Psoas muscle (tissue), 8 donors: ENCODE results near the gene GAS6. TPM values are rescaled to one million over a fixed set of nuclear protein-coding genes. Genes with fewer than 3 reads are reported as not detected.

Source experiments
- ATAC-seq, 4 donors: fragments of 200-7000 bp; cut with Tn5 transposase; one replicate each; pipeline ENCODE4 v1.9.1; 2020; ENCODE audit warnings: moderate library complexity in 3 of 4, mild to moderate bottlenecking in 2 of 4
- DNase-seq, 2 donors: peaks; one replicate each; pipeline ENCODE4 v3.0.0-alpha.2; 2020
- H3K27ac ChIP-seq: fragments of 200-600 bp; one replicate; pipeline ENCODE4 v1.8.0; 2022
- H3K27me3 ChIP-seq, 3 donors: fragments of 200-600 bp in 1 of 3; one replicate each; pipeline versions ENCODE4 v1.6.1 to v1.8.0; 2013 to 2022; ENCODE audit warnings: low read length in 2 of 3, mild to moderate bottlenecking in 2 of 3, moderate library complexity in 1 of 3; ENCODE audit not compliant: insufficient read depth in 3 of 3
- H3K36me3 ChIP-seq, 2 donors: fragments of 200-600 bp in 1 of 2; one replicate each; pipeline versions ENCODE4 v1.6.1 to v1.8.0; 2013 to 2022; ENCODE audit warnings: low read depth in 1 of 2, mild to moderate bottlenecking in 1 of 2, moderate library complexity in 1 of 2; ENCODE audit not compliant: insufficient read depth in 1 of 2
- H3K4me1 ChIP-seq: fragments of 200-600 bp; one replicate; pipeline ENCODE4 v1.8.0; 2022
- H3K4me3 ChIP-seq: fragments of 200-600 bp; one replicate; pipeline ENCODE4 v1.8.0; 2022; ENCODE audit warnings: mild to moderate bottlenecking
- H3K9me3 ChIP-seq: fragments of 200-600 bp; one replicate; pipeline ENCODE4 v1.8.0; 2022
- CTCF ChIP-seq: fragments of 200-600 bp; IDR thresholded peaks from one replicate; pipeline ENCODE4 v1.8.0; 2022; ENCODE audit warnings: antibody characterized with exemption
- WGBS, 3 donors: extraction: QIAGEN DNeasy Blood & Tissue Kit; methylation state at CpG; one replicate each; pipeline versions ENCODE4 v1.1.6 to v1.1.7; 2013; 5-methylcytosine and 5-hydroxymethylcytosine counted together
- intact Hi-C, 2 donors: fragments of 100-400 bp; cut with DNase I; formaldehyde crosslinking; loops; one replicate each; pipeline versions ENCODE4 v1.11.0 to v1.14.2; 2022
- polyA plus RNA-seq, 3 donors: library from polyadenylated mRNA; stranded (reverse); fragments of 200-250 nt; gene quantifications; one replicate each; pipeline ENCODE4 v1.2.3, GENCODE V29; 2013
- total RNA-seq, 4 donors: library from RNA; stranded (reverse); fragmentation: NEBNext Ultra II Directional in 2 of 4; extraction: Animal tissue kit (Norgen Biotek cat#: 25700) in 2 of 4; gene quantifications; one replicate each; pipeline versions ENCODE4 v1.2.1 to v1.2.4, GENCODE V29; 2021 to 2023
- donor health status: healthy with polysubstance abuse.
- donor health status: DM: no; HTN: no; CAD: no; lungs with moderate emphysema.
- donor health status: Bipolar disorder and iron deficiency.
- donor health status: healthy.
- donor health status: DM: yes; HTN: yes; CAD: no.
- donor health status: DM: no; HTN: no; CAD: no.
- donor health status: DM: no; HTN: no; CAD: no.
- donor health status: DM: yes; HTN: yes; CAD: no.

Gene GAS6
- total and polyA plus RNA-seq, 7 donors: 51.6 to 103 (median 65.8) TPM

- TF ChIP-seq CTCF: no peak
- H3K4me1 ChIP-seq: no peaks in the 10 kb centered on the region
- ATAC-seq (no peak), DNase-seq (no peak)
- H3K4me3 ChIP-seq: no peak overlapping the region
- no peak overlapping the region for H3K27ac ChIP-seq
- H3K36me3 ChIP-seq: no peaks in the 10 kb centered on the region
- no peaks in the 10 kb centered on the region for H3K9me3 ChIP-seq
- intact Hi-C loops: no loop called here
- WGBS, 3 donors: 71 to 82% (median 79%) methylated on average over 17 of the region's 17 CpGs
- peaks cover 0 to 12% (median 0%) of the 10 kb centered on the region in 3 donors for H3K27me3 ChIP-seq
Observed at GRCh38 chr13:113786262-113786841, 77.5 kb downstream of the GAS6 start.

GRCh38 chr13:113785051-113786010 is 78.5 kb downstream of the GAS6 start:
- no peak for TF ChIP-seq CTCF
- Histone ChIP-seq H3K36me3 (no peaks in the 10 kb centered on the region), H3K27ac (no peak overlapping the region), H3K4me1 (no peaks in the 10 kb centered on the region), H3K9me3 (no peaks in the 10 kb centered on the region), H3K4me3 (no peak overlapping the region), H3K27me3 (peaks cover 0 to 12% (median 0%) of the 10 kb centered on the region in 3 donors)
- ATAC-seq (no peak), DNase-seq (no peak)
- 82 to 83% (median 82%) methylated on average over 19 of the region's 19 CpGs for WGBS, 3 donors
- intact Hi-C loops: no loop called here

DNA sequence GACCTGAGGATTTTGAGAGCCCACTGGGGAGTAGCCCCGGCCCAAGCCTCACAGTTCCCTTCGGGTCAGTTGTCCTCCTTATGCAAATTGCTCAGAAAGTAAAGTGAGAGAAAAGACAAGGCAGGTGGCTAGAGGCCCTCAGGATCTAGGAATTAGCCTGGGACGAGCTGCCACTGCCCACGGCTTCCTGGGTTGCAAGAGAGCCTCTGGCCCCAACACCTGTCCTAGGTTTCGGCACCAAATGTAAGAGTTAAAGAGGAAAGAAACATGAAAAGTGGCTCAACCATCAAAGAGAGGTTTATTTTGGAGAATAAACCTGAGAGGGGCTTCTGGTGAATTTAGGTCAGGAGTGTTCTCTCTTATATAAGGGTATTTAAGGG is 79.2 kb downstream of the GAS6 start:
- Histone ChIP-seq H3K4me1 (no peaks in the 10 kb centered on the region), H3K27me3 (peaks cover 0 to 12% (median 0%) of the 10 kb centered on the region in 3 donors), H3K36me3 (no peaks in the 10 kb centered on the region), H3K9me3 (no peaks in the 10 kb centered on the region), H3K4me3 (no peak overlapping the region), H3K27ac (no peak overlapping the region)
- DNase-seq (no peak), ATAC-seq (no peak)
- no peak for TF ChIP-seq CTCF
- intact Hi-C loops: no loop called here
- 65 to 79% (median 70%) methylated on average over 5 of the region's 5 CpGs for WGBS, 3 donors

- ATAC-seq (no peak), DNase-seq (no peak)
- Histone ChIP-seq H3K4me1 (no peaks in the 10 kb centered on the region), H3K27ac (no peak overlapping the region), H3K36me3 (no peaks in the 10 kb centered on the region), H3K9me3 (no peaks in the 10 kb centered on the region), H3K4me3 (no peak overlapping the region), H3K27me3 (peaks cover 0 to 12% (median 0%) of the 10 kb centered on the region in 3 donors)
- intact Hi-C loops: no loop called here
- no peak for TF ChIP-seq CTCF
- 75 to 78% (median 76%) methylated on average over 10 of the region's 10 CpGs for WGBS, 3 donors
Observed at GRCh38 chr13:113783966-113784644, 79.8 kb downstream of the GAS6 start.
